Measurements from ENCODE around the gene HS3ST5. TPM values are rescaled to one million over a fixed set of nuclear protein-coding genes. Genes with fewer than 3 reads are reported as not detected.

Gene HS3ST5
- total RNA-seq, 1 donor from 2014 or later: not detected

- intact Hi-C loops (cut with DNase I): no loop called here
- no peaks in the 10 kb centered on the region for H3K4me1 ChIP-seq
- H3K36me3 ChIP-seq: no peaks in the 10 kb centered on the region
- H3K9me3 ChIP-seq: no peaks in the 10 kb centered on the region
- DNase-seq (ENCODE audit: extremely low spot score in 2 of 2): no peak
- no peak overlapping the region for H3K4me3 ChIP-seq
- H3K27ac ChIP-seq: no peak overlapping the region
- TF ChIP-seq POLR2AphosphoS5 (IDR thresholded peaks at IDR 0.05; ENCODE audit: insufficient read depth in 1 of 2, low read depth in 1 of 2) (no peak), POLR2A (IDR thresholded peaks at IDR 0.05) (no peak)
- no peaks in the 10 kb centered on the region for H3K27me3 ChIP-seq
Measured at GRCh38 chr6:114142258-114142657, 200.6 kb downstream of the HS3ST5 start.

GRCh38 chr6:114140416-114140815, 202.4 kb downstream of the HS3ST5 start:
- Histone ChIP-seq H3K27me3 (no peaks in the 10 kb centered on the region), H3K36me3 (no peaks in the 10 kb centered on the region), H3K4me3 (no peak overlapping the region), H3K9me3 (no peaks in the 10 kb centered on the region), H3K27ac (no peak overlapping the region), H3K4me1 (no peaks in the 10 kb centered on the region)
- intact Hi-C loops (cut with DNase I): no loop called here
- TF ChIP-seq, protein P1, sequence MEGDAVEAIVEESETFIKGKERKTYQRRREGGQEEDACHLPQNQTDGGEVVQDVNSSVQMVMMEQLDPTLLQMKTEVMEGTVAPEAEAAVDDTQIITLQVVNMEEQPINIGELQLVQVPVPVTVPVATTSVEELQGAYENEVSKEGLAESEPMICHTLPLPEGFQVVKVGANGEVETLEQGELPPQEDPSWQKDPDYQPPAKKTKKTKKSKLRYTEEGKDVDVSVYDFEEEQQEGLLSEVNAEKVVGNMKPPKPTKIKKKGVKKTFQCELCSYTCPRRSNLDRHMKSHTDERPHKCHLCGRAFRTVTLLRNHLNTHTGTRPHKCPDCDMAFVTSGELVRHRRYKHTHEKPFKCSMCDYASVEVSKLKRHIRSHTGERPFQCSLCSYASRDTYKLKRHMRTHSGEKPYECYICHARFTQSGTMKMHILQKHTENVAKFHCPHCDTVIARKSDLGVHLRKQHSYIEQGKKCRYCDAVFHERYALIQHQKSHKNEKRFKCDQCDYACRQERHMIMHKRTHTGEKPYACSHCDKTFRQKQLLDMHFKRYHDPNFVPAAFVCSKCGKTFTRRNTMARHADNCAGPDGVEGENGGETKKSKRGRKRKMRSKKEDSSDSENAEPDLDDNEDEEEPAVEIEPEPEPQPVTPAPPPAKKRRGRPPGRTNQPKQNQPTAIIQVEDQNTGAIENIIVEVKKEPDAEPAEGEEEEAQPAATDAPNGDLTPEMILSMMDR (IDR thresholded peaks at IDR 0.05): no peak
- TF ChIP-seq POLR2AphosphoS5 (IDR thresholded peaks at IDR 0.05; ENCODE audit: insufficient read depth in 1 of 2, low read depth in 1 of 2): no peak
- no peak for TF ChIP-seq POLR2A (IDR thresholded peaks at IDR 0.05)
- no peak for DNase-seq (ENCODE audit: extremely low spot score in 2 of 2)

- Histone ChIP-seq H3K9me3 (no peaks in the 10 kb centered on the region), H3K4me3 (no peak overlapping the region), H3K27me3 (no peaks in the 10 kb centered on the region), H3K4me1 (no peaks in the 10 kb centered on the region), H3K27ac (no peak overlapping the region), H3K36me3 (no peaks in the 10 kb centered on the region)
- no peak for DNase-seq (ENCODE audit: extremely low spot score in 2 of 2)
- intact Hi-C loops (cut with DNase I): no loop called here
- TF ChIP-seq POLR2AphosphoS5 (IDR thresholded peaks at IDR 0.05; ENCODE audit: insufficient read depth in 1 of 2, low read depth in 1 of 2): no peak
Measured at GRCh38 chr6:114138577-114139248, 204.1 kb downstream of the HS3ST5 start.

DNA sequence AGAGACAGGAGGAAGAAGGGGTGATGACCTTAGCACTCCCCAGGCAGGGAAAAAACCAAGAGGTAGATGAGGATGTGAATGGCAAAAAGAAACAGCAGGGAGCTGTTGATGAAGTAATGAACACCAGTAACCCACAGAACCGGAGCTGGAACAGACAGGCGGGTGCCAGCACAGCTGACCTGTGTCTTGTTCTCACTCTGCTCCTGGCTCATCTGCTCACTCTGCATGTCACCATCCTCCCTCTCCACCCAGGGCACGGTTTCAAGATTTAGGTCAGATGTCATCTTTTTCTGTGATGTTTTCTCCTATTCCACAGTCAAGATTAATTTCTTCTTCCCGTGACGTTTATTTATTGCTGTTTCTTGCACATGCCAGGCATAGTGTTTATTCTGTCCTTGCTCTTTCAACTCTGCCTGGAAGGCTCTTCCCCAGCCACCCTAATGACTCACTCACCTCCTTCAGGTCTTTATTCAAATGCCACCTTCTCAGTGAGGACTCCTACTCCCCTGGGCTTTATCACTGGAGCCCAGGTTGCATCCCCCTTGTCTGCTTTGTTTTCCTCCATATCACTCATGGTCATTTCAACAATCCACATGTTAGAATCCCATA, 207.4 kb downstream of the HS3ST5 start:
- Histone ChIP-seq H3K27me3 (no peaks in the 10 kb centered on the region), H3K4me1 (no peaks in the 10 kb centered on the region), H3K36me3 (no peaks in the 10 kb centered on the region), H3K27ac (no peak overlapping the region), H3K4me3 (no peak overlapping the region), H3K9me3 (no peaks in the 10 kb centered on the region)
- TF ChIP-seq, protein P1 (IDR thresholded peaks at IDR 0.05): no peak
- TF ChIP-seq POLR2A (IDR thresholded peaks at IDR 0.05) (no peak), POLR2AphosphoS5 (IDR thresholded peaks at IDR 0.05; ENCODE audit: insufficient read depth in 1 of 2, low read depth in 1 of 2) (no peak)
- intact Hi-C loops (cut with DNase I): no loop called here
- DNase-seq (ENCODE audit: extremely low spot score in 2 of 2): no peak

DNA sequence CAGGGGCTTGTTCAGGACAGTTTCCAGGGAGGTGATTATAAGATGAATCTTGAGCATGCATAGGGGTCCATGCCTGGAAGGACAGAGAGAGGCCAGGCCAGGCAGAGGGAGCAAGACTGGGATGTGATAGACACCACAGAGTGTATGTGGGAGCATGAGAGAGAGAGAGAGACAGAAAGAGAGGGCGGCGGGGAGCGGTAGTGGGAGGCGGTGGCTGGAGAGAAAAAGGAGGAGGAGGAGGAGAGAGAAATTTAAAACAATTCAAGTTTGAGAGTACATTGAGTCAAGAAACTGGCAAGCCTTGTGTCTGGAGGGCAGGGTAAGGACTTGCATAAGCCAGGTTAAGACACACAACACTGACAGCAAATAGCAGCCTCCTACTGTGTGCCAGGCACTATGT, 209.0 kb downstream of the HS3ST5 start:
- Histone ChIP-seq H3K27me3 (no peaks in the 10 kb centered on the region), H3K4me3 (no peak overlapping the region), H3K27ac (no peak overlapping the region), H3K36me3 (no peaks in the 10 kb centered on the region), H3K9me3 (no peaks in the 10 kb centered on the region), H3K4me1 (no peaks in the 10 kb centered on the region)
- intact Hi-C loops (cut with DNase I): no loop called here
- DNase-seq (ENCODE audit: extremely low spot score in 2 of 2): no peak
- TF ChIP-seq POLR2AphosphoS5 (IDR thresholded peaks at IDR 0.05; ENCODE audit: insufficient read depth in 1 of 2, low read depth in 1 of 2) (no peak), POLR2A (IDR thresholded peaks at IDR 0.05) (no peak)
- TF ChIP-seq, protein P1 (IDR thresholded peaks at IDR 0.05): no peak

DNA sequence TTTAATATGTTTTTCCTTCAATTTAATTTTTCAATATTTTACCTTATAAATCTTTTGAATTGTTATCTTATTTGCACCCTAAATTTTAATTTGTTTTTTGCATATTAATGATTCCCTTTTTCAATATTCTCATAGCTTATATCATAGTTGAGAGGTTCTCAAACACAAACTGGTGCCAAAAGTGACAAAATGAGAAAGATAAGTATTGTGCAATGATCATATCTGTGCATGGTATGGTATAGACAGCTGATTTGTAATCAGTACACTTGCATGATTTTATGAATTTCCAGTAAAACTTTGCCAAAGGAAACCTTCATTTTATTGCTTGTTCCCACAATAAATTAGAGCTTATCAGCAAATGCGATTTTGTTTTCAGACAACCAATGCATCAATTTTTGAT, 210.9 kb downstream of the HS3ST5 start:
- Histone ChIP-seq H3K4me1 (no peaks in the 10 kb centered on the region), H3K36me3 (no peaks in the 10 kb centered on the region), H3K4me3 (no peak overlapping the region), H3K27me3 (no peaks in the 10 kb centered on the region), H3K9me3 (no peaks in the 10 kb centered on the region), H3K27ac (no peak overlapping the region)
- TF ChIP-seq POLR2AphosphoS5 (IDR thresholded peaks at IDR 0.05; ENCODE audit: insufficient read depth in 1 of 2, low read depth in 1 of 2): no peak
- TF ChIP-seq, protein P1 (IDR thresholded peaks at IDR 0.05): no peak
- no peak for TF ChIP-seq POLR2A (IDR thresholded peaks at IDR 0.05)
- no peak for DNase-seq (ENCODE audit: extremely low spot score in 2 of 2)
- intact Hi-C loops (cut with DNase I): no loop called here
